Measurements from ENCODE around the gene NAB2.
A peak's percentile ranks its signal among the peaks of the same experiment; 100 is the strongest.
"Not testable (repeated sequence)": the region's sequence is repeated elsewhere in the genome, so short reads cannot be mapped to it uniquely, and the experiment has no call there.

Gene NAB2

GRCh38 chr12:57069523-57069922 is 19.4 kb upstream of the NAB2 start:
- peak in 1 of 2 donors; percentile 40 for DNase-seq (ENCODE audit: low read depth in 2 of 2)

- no peak for DNase-seq (ENCODE audit: low read depth in 2 of 2)
Observed at GRCh38 chr12:57072661-57073060, 16.3 kb upstream of the NAB2 start.

- DNase-seq (ENCODE audit: low read depth in 2 of 2): not testable (repeated sequence)
Observed at GRCh38 chr12:57073566-57074450, 15.1 kb upstream of the NAB2 start.

GRCh38 chr12:57078519-57079404 is 10.2 kb upstream of the NAB2 start, which contains the start of gene NEMP1:
TSS of gene NEMP1 (minus strand) at chr12:57078791. CDS start at chr12:57078745, 46 bp downstream.
- peak; percentile 94 to 95 for DNase-seq (ENCODE audit: low read depth in 2 of 2)

GRCh38 chr12:57079821-57080220 is 9.1 kb upstream of the NAB2 start:
- DNase-seq (ENCODE audit: low read depth in 2 of 2): no peak

GRCh38 chr12:57080855-57081254 is 8.1 kb upstream of the NAB2 start:
- no peak for DNase-seq (ENCODE audit: low read depth in 2 of 2)

GRCh38 chr12:57085999-57086492 is 2.9 kb upstream of the NAB2 start:
- peak; percentile 35 to 36 for DNase-seq (ENCODE audit: low read depth in 2 of 2)

- DNase-seq (ENCODE audit: low read depth in 2 of 2): peak; percentile 45 to 53
Observed at GRCh38 chr12:57086493-57087009, 2.4 kb upstream of the NAB2 start.

- peak; percentile 88 to 93 for DNase-seq (ENCODE audit: low read depth in 2 of 2)
Observed at GRCh38 chr12:57087010-57087690, 1.8 kb upstream of the NAB2 start.

GRCh38 chr12:57087691-57088353 is 1.1 kb upstream of the NAB2 start:
- peak; percentile 87 to 91 for DNase-seq (ENCODE audit: low read depth in 2 of 2)

- peak in 1 of 2 donors; percentile 45 for DNase-seq (ENCODE audit: low read depth in 2 of 2)
Observed at GRCh38 chr12:57089271-57090245, 644 bp downstream of the NAB2 start.

GRCh38 chr12:57090490-57090889 is 1.6 kb downstream of the NAB2 start:
- DNase-seq (ENCODE audit: low read depth in 2 of 2): no peak

GRCh38 chr12:57090924-57091637 is 2.2 kb downstream of the NAB2 start:
- no peak for DNase-seq (ENCODE audit: low read depth in 2 of 2)

GRCh38 chr12:57091638-57092528 is 3.0 kb downstream of the NAB2 start:
- DNase-seq (ENCODE audit: low read depth in 2 of 2): no peak

- no peak for DNase-seq (ENCODE audit: low read depth in 2 of 2)
Observed at GRCh38 chr12:57092529-57092862, 3.6 kb downstream of the NAB2 start.

- DNase-seq (ENCODE audit: low read depth in 2 of 2): no peak
Observed at GRCh38 chr12:57092876-57093414, 4.0 kb downstream of the NAB2 start.

GRCh38 chr12:57093415-57094207 is 4.7 kb downstream of the NAB2 start:
- DNase-seq (ENCODE audit: low read depth in 2 of 2): peak; percentile 68 to 70

Data from stimulated activated CD8-positive, alpha-beta memory T cell treated with anti-CD3 and anti-CD28 coated beads, Interleukin-15, amount 100 ng/mL, for 48 hours (primary cell).